ENCODE data around the gene LUM.

- no peak for TF ChIP-seq CTCF (IDR thresholded peaks at IDR 0.05)
- no peak for TF ChIP-seq POLR2A (IDR thresholded peaks at IDR 0.05)
These were observed 15.2 kb upstream of the LUM start for GRCh38 chr12:91126516-91126915.
